RWPE2 (cell line): Measurements from ENCODE around the gene NDUFS6.

ENCODE experiments used
- ATAC-seq: fragments of 200-7000 bp; cut with Tn5 transposase; 3 replicates; pipeline ENCODE4 v1.9.1; 2021; ENCODE audit warnings: low read depth
- DNase-seq: peaks from one replicate; pipeline ENCODE4 v3.0.0-alpha.2; 2020; ENCODE audit warnings: low spot score
- H3K27ac ChIP-seq: fragments of 450-650 bp; 2 replicates; pipeline ENCODE4 v1.5.1; 2017; ENCODE audit warnings: mild to moderate bottlenecking; ENCODE audit not compliant: poor library complexity, severe bottlenecking
- H3K27me3 ChIP-seq: fragments of 250-450 bp; sonication (Bioruptor Pico); 2 replicates; pipeline ENCODE4 v1.5.1; 2021; ENCODE audit warnings: mild to moderate bottlenecking, moderate library complexity; ENCODE audit not compliant: insufficient read depth, poor library complexity, severe bottlenecking
- H3K36me3 ChIP-seq: fragments of 250-450 bp; sonication (Bioruptor Pico); 2 replicates; pipeline ENCODE4 v1.5.1; 2020; ENCODE audit warnings: low read depth, mild to moderate bottlenecking, moderate library complexity
- H3K4me1 ChIP-seq: fragments of 250-450 bp; sonication (Bioruptor Pico); 2 replicates; pipeline ENCODE4 v1.5.1; 2021; ENCODE audit warnings: mild to moderate bottlenecking, moderate library complexity; ENCODE audit not compliant: insufficient read depth, poor library complexity, severe bottlenecking
- H3K4me3 ChIP-seq: fragments of 250-450 bp; sonication (Bioruptor Pico); 2 replicates; pipeline ENCODE4 v1.5.1; 2021; ENCODE audit warnings: mild to moderate bottlenecking, moderate library complexity; ENCODE audit not compliant: severe bottlenecking
- H3K9me3 ChIP-seq: fragments of 250-450 bp; sonication (Bioruptor Pico); 2 replicates; pipeline ENCODE4 v1.5.1; 2021; ENCODE audit warnings: mild to moderate bottlenecking, moderate library complexity; ENCODE audit not compliant: severe bottlenecking
- TF ChIP-seq, protein P1 (sequence below): fragments of 450-650 bp; IDR thresholded peaks from one replicate; pipeline ENCODE4 v1.5.1; 2017; ENCODE audit warnings: mild to moderate bottlenecking, moderate library complexity; ENCODE audit not compliant: poor library complexity, severe bottlenecking

Gene NDUFS6

DNA sequence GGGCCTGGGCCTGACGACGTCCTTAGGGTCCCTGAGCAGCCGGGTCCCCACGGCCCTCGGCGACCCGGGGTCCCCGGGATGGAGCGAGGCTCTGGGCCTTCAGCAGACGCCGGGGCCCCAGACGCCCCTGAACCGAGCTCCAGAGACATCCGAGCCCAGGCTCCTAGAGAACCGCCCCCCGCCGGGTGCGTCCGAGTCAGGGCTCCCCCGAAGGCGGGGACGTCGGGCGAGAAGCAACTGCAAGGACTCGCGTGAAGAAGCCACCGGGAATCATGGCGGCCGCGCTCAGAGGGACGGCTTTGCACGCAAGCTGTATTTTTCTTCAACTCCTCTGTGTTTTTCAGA, 56.0 kb downstream of the NDUFS6 start:
- H3K9me3 ChIP-seq: no peaks in the 10 kb centered on the region
- H3K4me3 ChIP-seq: no peak overlapping the region
- H3K4me1 ChIP-seq: no peaks in the 10 kb centered on the region
- no peaks in the 10 kb centered on the region for H3K36me3 ChIP-seq
- TF ChIP-seq, protein P1, sequence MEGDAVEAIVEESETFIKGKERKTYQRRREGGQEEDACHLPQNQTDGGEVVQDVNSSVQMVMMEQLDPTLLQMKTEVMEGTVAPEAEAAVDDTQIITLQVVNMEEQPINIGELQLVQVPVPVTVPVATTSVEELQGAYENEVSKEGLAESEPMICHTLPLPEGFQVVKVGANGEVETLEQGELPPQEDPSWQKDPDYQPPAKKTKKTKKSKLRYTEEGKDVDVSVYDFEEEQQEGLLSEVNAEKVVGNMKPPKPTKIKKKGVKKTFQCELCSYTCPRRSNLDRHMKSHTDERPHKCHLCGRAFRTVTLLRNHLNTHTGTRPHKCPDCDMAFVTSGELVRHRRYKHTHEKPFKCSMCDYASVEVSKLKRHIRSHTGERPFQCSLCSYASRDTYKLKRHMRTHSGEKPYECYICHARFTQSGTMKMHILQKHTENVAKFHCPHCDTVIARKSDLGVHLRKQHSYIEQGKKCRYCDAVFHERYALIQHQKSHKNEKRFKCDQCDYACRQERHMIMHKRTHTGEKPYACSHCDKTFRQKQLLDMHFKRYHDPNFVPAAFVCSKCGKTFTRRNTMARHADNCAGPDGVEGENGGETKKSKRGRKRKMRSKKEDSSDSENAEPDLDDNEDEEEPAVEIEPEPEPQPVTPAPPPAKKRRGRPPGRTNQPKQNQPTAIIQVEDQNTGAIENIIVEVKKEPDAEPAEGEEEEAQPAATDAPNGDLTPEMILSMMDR: no peak
- no peak overlapping the region for H3K27ac ChIP-seq
- H3K27me3 ChIP-seq: peaks cover 7% of the 10 kb centered on the region
- DNase-seq (no peak), ATAC-seq (no peak)

DNA sequence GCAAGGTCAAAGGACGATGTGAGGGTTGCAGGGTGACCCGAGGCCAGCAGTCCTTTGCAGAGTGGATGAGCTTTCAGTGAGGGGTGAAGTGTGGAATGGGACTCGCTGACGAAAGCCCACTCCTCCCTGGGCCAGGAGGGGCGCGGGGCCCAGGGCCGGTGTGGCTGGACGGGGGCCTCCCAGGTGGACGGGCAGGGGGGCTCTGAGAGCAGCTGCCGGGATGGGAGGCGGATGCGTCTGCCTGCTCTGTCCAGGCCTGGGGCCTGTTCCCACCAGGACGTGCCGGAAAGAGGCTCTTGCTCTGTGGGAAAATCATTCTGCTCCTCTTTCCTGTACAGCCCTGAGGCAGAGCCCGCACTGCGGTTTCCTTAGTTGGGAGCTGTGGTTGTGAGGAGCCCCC, 57.2 kb downstream of the NDUFS6 start:
- H3K4me3 ChIP-seq: no peak overlapping the region
- H3K9me3 ChIP-seq: no peaks in the 10 kb centered on the region
- no peaks in the 10 kb centered on the region for H3K36me3 ChIP-seq
- TF ChIP-seq, protein P1: no peak
- H3K27ac ChIP-seq: no peak overlapping the region
- ATAC-seq (no peak), DNase-seq (no peak)
- H3K4me1 ChIP-seq: no peaks in the 10 kb centered on the region
- peaks cover 7% of the 10 kb centered on the region for H3K27me3 ChIP-seq

DNA sequence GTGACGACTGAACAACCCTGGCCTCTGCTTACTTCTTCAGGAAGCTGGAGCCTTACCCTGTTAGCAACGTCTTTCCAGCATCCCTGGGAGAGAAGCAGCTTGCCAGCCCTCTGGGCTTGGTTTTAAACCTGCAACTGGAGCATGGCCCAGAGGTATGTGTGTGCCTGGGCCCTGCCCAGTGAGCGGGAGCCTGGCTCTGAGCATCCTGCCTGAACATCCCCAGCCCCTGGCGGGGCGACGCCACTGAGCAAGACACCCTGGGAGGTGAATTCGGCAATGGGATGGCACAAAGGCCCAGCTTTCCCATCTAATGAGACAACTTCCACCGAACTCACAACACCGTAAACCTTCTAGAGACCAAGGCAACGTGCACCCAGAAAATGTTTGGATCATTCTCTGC, 57.9 kb downstream of the NDUFS6 start:
- Histone ChIP-seq H3K27me3 (peaks cover 7% of the 10 kb centered on the region), H3K27ac (no peak overlapping the region), H3K9me3 (no peaks in the 10 kb centered on the region), H3K36me3 (no peaks in the 10 kb centered on the region), H3K4me1 (no peaks in the 10 kb centered on the region), H3K4me3 (no peak overlapping the region)
- TF ChIP-seq, protein P1: no peak
- DNase-seq (no peak), ATAC-seq (0 out of 3 replicates have a peak, but pooled peaks have one; percentile 10)

DNA sequence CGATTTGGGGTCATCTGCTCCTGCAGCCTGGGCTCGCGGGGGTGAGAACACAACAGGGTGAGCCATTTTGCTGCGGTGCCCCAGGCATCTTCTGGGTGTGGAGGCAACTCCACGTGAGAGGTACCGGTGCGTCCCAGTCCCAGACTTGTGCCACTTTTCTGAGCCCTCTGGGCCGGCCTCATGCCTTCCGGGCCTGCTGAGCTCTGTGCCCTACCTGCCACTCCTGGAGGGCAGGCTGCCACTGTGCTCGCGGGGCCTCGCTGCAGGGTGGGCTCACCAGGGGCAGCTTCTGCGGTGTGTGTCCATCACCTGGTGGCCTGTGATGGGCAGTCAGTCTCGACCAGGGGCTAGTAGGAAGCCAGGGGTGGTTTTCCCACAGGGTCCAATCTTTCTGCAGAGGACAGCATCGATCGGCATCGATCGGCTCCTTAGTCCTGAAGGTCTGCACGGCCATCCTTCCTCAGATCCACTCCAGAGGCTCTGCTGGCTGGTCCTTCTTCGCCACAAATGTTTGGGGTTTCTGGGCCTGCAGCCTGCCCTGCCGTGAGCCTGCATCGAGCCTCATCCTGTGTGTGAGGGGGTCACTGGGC, 58.9 kb downstream of the NDUFS6 start:
- TF ChIP-seq, protein P1: no peak
- H3K9me3 ChIP-seq: no peaks in the 10 kb centered on the region
- H3K27ac ChIP-seq: no peak overlapping the region
- no peak overlapping the region for H3K4me3 ChIP-seq
- ATAC-seq: no peak
- H3K36me3 ChIP-seq: no peaks in the 10 kb centered on the region
- peaks cover under 1% of the 10 kb centered on the region for H3K27me3 ChIP-seq
- no peaks in the 10 kb centered on the region for H3K4me1 ChIP-seq
- no peak for DNase-seq

DNA sequence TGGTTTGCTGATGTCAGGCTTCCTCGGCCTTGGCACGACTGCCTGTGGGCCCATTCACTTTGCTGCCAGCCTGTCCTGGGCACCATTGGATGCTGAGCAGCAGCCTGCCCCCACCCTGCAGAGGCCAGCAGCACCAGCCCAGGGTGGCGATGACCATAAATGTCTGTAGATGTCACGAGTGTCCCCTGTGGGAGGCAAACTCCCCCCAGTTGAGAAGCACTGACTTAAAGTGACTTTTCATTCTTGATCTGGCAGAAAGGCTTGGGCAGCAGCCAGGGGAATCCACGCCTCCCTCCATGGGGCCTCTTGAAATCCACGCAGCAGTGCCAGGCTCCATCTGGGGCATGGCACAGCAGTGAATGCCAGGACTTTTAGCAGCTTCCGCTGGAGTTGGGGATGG, 59.7 kb downstream of the NDUFS6 start:
- Histone ChIP-seq H3K9me3 (no peaks in the 10 kb centered on the region), H3K27ac (no peak overlapping the region), H3K4me3 (no peak overlapping the region), H3K4me1 (no peaks in the 10 kb centered on the region), H3K27me3 (no peaks in the 10 kb centered on the region), H3K36me3 (no peaks in the 10 kb centered on the region)
- DNase-seq: no peak
- TF ChIP-seq, protein P1: no peak
- ATAC-seq: no peak
